ENCODE results near the gene PPP1R3F.
"Not testable (repeated sequence)": the region's sequence is repeated elsewhere in the genome, so short reads cannot be mapped to it uniquely, and the experiment has no call there.

Gene PPP1R3F

DNA sequence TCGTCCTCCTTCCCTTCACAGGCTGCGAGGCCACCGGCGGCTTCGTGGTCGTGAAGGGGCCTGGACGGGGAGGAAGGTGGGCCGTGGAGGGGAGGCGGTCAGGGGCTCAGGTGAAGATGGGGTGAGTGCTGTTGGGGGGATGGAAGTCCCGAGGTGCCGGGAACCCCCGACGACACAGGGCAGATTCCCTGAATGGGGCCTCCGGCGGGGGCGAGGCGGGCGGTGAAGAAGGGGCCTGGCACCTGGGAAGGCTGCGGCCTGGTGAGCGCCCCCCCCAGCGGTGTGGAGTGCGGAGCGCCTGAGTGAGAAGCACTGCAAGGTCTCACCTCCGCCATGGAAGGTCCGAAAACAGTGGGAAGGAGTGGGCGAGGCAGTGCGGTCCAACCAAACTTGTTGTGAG is 52.7 kb downstream of the PPP1R3F start:
- DNase-seq = not testable (repeated sequence)

DNA sequence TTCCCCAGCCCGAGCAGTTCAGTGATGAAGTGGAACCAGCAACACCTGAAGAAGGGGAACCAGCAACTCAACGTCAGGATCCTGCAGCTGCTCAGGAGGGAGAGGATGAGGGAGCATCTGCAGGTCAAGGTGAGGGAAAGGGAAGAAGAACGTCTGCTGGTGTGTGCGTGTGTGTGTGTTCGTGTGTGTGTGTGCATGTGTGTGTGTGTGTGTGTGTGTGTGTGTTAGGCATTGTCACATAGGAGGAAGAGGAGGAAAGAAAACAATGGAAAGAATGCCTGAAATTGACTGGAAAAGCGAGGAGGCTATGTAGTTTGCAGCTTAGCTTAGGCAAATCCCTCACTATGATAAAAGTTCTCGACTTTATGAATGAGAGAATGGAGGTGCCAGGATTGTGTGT is 54.1 kb downstream of the PPP1R3F start:
- not testable (repeated sequence) for DNase-seq

- DNase-seq = not testable (repeated sequence)
These were observed 60.8 kb downstream of the PPP1R3F start for GRCh38 chrX:49330421-49330820.

- not testable (repeated sequence) for DNase-seq
These were observed 61.7 kb downstream of the PPP1R3F start, which contains the start of gene GAGE13 for GRCh38 chrX:49331282-49331681. Gene GAGE13, plus strand, starts transcription at chrX:49331582. Its CDS starts 1,156 bp downstream, at chrX:49332738.

- not testable (repeated sequence) for DNase-seq
These were observed 62.2 kb downstream of the PPP1R3F start for GRCh38 chrX:49331841-49332240.

All from NCI-H1092 treated with DMSO at 0.1 percent for 48 hours (cell line).